ENCODE results near the gene ZC3H6.
"Not testable (repeated sequence)": the region's sequence is repeated elsewhere in the genome, so short reads cannot be mapped to it uniquely, and the experiment has no call there.

ZC3H6 gene

GRCh38 chr2:112340475-112341267 is 65.3 kb downstream of the ZC3H6 start:
- no peak for DNase-seq

- no peak for DNase-seq
Observed at GRCh38 chr2:112342067-112342550, 66.7 kb downstream of the ZC3H6 start.

GRCh38 chr2:112343827-112344585 is 68.6 kb downstream of the ZC3H6 start:
- DNase-seq, result no peak

- no peak for DNase-seq
Observed at GRCh38 chr2:112345030-112346027, 69.9 kb downstream of the ZC3H6 start.

- DNase-seq, result not testable (repeated sequence)
Observed at GRCh38 chr2:112352292-112352691, 76.9 kb downstream of the ZC3H6 start.

- not testable (repeated sequence) for DNase-seq
Observed at GRCh38 chr2:112352809-112353603, 77.6 kb downstream of the ZC3H6 start.

- not testable (repeated sequence) for DNase-seq
Observed at GRCh38 chr2:112354335-112354734, 78.9 kb downstream of the ZC3H6 start.

GRCh38 chr2:112360055-112360454 is 84.7 kb downstream of the ZC3H6 start:
- not testable (repeated sequence) for DNase-seq
